ENCODE data around the gene ASTN2.
A peak's percentile ranks its signal among the peaks of the same experiment; 100 is the strongest.

The ASTN2 gene

GRCh38 chr9:116589392-116590354, 825.2 kb downstream of the ASTN2 start:
- peak in 1 of 2 experiments; percentile 35 for DNase-seq

- DNase-seq: no peak
Observed at GRCh38 chr9:116587919-116588318, 826.9 kb downstream of the ASTN2 start.

- no peak for DNase-seq
Observed at GRCh38 chr9:116585896-116586295, 829.0 kb downstream of the ASTN2 start.

- no peak for DNase-seq
Observed at GRCh38 chr9:116585204-116585603, 829.7 kb downstream of the ASTN2 start.

GRCh38 chr9:116580853-116581252, 834.0 kb downstream of the ASTN2 start:
- DNase-seq: no peak

GRCh38 chr9:116576386-116576785, 838.5 kb downstream of the ASTN2 start:
- no peak for DNase-seq

GRCh38 chr9:116574027-116574679, 840.7 kb downstream of the ASTN2 start:
- DNase-seq: peak in 1 of 2 experiments; percentile 11

GRCh38 chr9:116572095-116572748, 842.6 kb downstream of the ASTN2 start:
- peak; percentile 57 to 60 for DNase-seq

GRCh38 chr9:116569111-116569510, 845.7 kb downstream of the ASTN2 start:
- DNase-seq: no peak

GRCh38 chr9:116566677-116567488, 848.0 kb downstream of the ASTN2 start:
- DNase-seq: no peak

- DNase-seq: no peak
Observed at GRCh38 chr9:116565986-116566385, 848.9 kb downstream of the ASTN2 start.

- DNase-seq: no peak
Observed at GRCh38 chr9:116564266-116564793, 850.5 kb downstream of the ASTN2 start.

- no peak for DNase-seq
Observed at GRCh38 chr9:116558818-116559540, 855.9 kb downstream of the ASTN2 start.

GRCh38 chr9:116558035-116558434, 856.8 kb downstream of the ASTN2 start:
- DNase-seq: no peak

- DNase-seq: no peak
Observed at GRCh38 chr9:116555556-116556155, 859.2 kb downstream of the ASTN2 start.

- no peak for DNase-seq
Observed at GRCh38 chr9:116555119-116555518, 859.7 kb downstream of the ASTN2 start.

- DNase-seq: no peak
Observed at GRCh38 chr9:116550696-116551436, 864.0 kb downstream of the ASTN2 start.

GRCh38 chr9:116549786-116550660, 864.8 kb downstream of the ASTN2 start:
- DNase-seq: no peak

- DNase-seq: peak in 1 of 2 experiments; percentile 11
Observed at GRCh38 chr9:116549061-116549664, 865.7 kb downstream of the ASTN2 start.
